C4-2B (cell line): ENCODE measurements around the gene FERMT3.

Experiments used
- ZFX ChIP-seq: fragments of 450-650 bp; IDR thresholded peaks from 2 replicates; pipeline ENCODE4 v1.6.1; 2017
- TF ChIP-seq, protein P1 (sequence below): fragments of 450-650 bp; conservative IDR thresholded peaks from 2 replicates; pipeline ENCODE4 v1.5.1; 2017; ENCODE audit warnings: mild to moderate bottlenecking

DNA sequence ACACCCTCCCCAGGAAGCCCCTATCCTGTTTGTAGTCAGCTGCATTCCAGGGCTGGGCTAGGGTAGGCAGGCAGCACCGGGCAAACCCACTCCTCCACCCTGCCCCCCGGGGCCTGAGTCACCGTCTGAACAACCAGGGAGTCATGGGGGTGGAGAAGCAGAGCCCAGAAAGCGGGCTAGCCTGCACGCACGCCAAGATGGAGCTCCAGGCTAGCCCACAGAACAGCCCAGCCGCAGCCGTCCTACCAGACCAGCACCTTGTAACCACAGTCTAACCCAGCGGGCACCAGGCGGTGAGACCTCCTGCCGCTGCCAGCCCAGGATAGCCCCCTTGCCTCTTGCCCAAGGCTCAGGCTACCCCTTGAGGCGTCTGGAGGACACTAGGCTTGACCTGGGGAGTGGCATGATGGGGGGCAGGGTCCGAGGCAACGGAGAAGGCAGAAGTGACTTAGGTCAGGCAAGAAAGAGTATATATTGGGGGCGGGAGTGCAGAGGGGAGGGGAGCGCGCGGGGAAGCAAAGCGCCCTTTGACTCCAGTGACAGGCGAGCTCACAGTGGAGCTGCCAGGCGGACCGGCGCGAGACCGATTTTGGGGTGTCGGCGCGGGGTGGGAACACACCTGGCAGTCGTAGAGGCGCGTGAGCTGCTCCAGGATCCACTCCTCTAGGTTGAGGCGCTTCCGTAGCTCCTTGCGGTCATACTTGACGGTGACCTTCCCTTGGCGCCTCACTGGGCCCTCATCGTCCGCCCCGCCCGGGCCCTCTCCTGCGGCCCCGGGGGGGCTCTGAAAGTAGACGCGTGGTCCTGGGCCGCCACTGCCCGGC lies 39.5 kb downstream of the FERMT3 start:
- TF ChIP-seq, protein P1, sequence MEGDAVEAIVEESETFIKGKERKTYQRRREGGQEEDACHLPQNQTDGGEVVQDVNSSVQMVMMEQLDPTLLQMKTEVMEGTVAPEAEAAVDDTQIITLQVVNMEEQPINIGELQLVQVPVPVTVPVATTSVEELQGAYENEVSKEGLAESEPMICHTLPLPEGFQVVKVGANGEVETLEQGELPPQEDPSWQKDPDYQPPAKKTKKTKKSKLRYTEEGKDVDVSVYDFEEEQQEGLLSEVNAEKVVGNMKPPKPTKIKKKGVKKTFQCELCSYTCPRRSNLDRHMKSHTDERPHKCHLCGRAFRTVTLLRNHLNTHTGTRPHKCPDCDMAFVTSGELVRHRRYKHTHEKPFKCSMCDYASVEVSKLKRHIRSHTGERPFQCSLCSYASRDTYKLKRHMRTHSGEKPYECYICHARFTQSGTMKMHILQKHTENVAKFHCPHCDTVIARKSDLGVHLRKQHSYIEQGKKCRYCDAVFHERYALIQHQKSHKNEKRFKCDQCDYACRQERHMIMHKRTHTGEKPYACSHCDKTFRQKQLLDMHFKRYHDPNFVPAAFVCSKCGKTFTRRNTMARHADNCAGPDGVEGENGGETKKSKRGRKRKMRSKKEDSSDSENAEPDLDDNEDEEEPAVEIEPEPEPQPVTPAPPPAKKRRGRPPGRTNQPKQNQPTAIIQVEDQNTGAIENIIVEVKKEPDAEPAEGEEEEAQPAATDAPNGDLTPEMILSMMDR = no peak
- TF ChIP-seq ZFX = peak; percentile 33; the same call in 1 of the 2 replicates
